WERI-Rb-1 (cell line): Measurements from ENCODE around the gene TRAPPC6A.

Experiments
- DNase-seq: peaks from one replicate; pipeline ENCODE4 v3.0.0-alpha.2; 2020
- H3K27ac ChIP-seq: fragments of 250-450 bp; sonication (Bioruptor Pico); 2 replicates; pipeline ENCODE4 v1.5.1; 2020; ENCODE audit warnings: mild to moderate bottlenecking, moderate library complexity
- H3K27me3 ChIP-seq: fragments of 250-450 bp; sonication (Bioruptor Pico); 2 replicates; pipeline ENCODE4 v1.5.1; 2021; ENCODE audit warnings: mild to moderate bottlenecking, low read depth, moderate library complexity; ENCODE audit not compliant: insufficient read depth, severe bottlenecking
- H3K36me3 ChIP-seq: fragments of 250-450 bp; sonication (Bioruptor Pico); 2 replicates; pipeline ENCODE4 v1.5.1; 2020; ENCODE audit warnings: mild to moderate bottlenecking, moderate library complexity
- H3K4me3 ChIP-seq: 2 replicates; pipeline ENCODE4 v1.5.1; 2011; ENCODE audit warnings: low read depth, mild to moderate bottlenecking, control low read depth, low read length
- H3K9me3 ChIP-seq: fragments of 250-450 bp; sonication (Bioruptor Pico); 2 replicates; pipeline ENCODE4 v1.5.1; 2021; ENCODE audit warnings: mild to moderate bottlenecking, moderate library complexity; ENCODE audit not compliant: severe bottlenecking
- TF ChIP-seq, protein P1 (sequence below): IDR thresholded peaks from 2 replicates; pipeline ENCODE4 v1.5.1; 2011; ENCODE audit warnings: low read depth, mild to moderate bottlenecking, control low read depth, inconsistent platforms, low read length

The TRAPPC6A gene

DNA sequence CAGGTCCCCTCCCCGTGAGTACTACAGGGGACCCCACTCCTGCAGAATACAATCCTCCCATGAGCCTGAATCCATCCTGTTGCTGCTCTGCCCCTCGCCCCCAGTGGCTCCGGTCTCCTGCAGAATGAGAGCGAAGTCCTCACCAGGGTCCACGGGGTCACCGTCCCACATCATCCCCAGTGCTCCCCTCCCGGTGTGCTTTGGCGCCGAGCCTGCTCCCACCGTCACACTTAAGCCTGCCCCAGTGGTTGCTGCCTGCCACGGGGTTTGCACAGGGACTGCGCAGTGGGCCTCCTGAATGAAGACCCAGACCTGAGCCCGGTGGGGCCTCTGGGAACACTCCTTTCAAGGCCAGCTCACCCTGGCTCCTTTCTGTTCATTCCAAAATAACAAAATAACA lies 47.8 kb downstream of the TRAPPC6A start:
- DNase-seq, result no peak
- TF ChIP-seq, protein P1, sequence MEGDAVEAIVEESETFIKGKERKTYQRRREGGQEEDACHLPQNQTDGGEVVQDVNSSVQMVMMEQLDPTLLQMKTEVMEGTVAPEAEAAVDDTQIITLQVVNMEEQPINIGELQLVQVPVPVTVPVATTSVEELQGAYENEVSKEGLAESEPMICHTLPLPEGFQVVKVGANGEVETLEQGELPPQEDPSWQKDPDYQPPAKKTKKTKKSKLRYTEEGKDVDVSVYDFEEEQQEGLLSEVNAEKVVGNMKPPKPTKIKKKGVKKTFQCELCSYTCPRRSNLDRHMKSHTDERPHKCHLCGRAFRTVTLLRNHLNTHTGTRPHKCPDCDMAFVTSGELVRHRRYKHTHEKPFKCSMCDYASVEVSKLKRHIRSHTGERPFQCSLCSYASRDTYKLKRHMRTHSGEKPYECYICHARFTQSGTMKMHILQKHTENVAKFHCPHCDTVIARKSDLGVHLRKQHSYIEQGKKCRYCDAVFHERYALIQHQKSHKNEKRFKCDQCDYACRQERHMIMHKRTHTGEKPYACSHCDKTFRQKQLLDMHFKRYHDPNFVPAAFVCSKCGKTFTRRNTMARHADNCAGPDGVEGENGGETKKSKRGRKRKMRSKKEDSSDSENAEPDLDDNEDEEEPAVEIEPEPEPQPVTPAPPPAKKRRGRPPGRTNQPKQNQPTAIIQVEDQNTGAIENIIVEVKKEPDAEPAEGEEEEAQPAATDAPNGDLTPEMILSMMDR, result no peak

DNA sequence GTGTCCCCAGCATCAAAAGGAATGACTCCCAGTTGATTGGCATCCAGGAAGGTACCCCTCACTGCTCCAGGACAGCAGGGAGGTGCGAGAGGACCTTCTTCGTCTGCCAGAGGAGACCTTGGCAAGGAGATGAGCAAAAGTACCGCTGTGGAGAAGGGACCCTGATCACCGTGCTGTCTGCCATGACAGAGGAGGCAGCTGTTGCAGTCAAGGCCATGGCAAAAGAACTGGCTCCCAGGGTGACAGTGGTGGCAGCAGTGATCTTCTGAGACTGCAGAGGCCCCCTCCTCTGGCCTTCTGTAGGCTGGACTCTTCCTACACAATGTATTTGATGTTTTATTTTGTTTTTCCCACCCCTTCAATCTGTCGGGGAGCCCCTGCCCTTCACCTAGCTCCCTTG lies 49.2 kb downstream of the TRAPPC6A start:
- H3K36me3 ChIP-seq, result no peaks in the 10 kb centered on the region; the same call in 1 of the 2 replicates
- no peaks in the 10 kb centered on the region for H3K27me3 ChIP-seq
- TF ChIP-seq, protein P1, result no peak
- no peak for DNase-seq
- no peaks in the 10 kb centered on the region for H3K9me3 ChIP-seq
- no peak overlapping the region for H3K27ac ChIP-seq
- no peak overlapping the region for H3K4me3 ChIP-seq

More for the DNA sequence above, 47.8 kb downstream of the TRAPPC6A start:
- Histone ChIP-seq H3K9me3 (no peaks in the 10 kb centered on the region), H3K27me3 (no peaks in the 10 kb centered on the region), H3K27ac (no peak overlapping the region), H3K4me3 (no peak overlapping the region), H3K36me3 (peaks cover under 1% of the 10 kb centered on the region)

DNA sequence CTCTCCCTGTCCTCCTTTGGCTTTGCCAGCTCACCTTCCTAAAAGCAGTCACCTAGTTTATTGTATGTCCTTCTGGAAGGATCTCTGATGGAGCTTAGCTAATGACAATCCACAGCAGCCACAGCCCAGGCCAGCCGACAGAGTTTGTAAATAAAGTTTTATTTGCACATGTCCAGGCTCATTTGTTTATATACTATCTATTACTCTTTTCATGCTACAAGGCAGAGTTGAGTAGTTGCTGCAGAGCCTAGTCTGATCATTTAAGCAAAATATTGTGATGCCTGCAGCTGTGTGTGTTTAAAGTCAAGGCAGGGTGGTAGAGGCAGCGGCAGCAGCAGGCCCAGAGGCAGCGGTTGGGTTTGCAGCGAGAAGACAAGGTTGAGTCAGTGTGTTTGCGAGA lies 49.9 kb downstream of the TRAPPC6A start:
- Histone ChIP-seq H3K36me3 (no peaks in the 10 kb centered on the region; the same call in 1 of the 2 replicates), H3K4me3 (no peak overlapping the region), H3K27me3 (no peaks in the 10 kb centered on the region), H3K9me3 (no peaks in the 10 kb centered on the region), H3K27ac (no peak overlapping the region)
- TF ChIP-seq, protein P1, result no peak
- no peak for DNase-seq

DNA sequence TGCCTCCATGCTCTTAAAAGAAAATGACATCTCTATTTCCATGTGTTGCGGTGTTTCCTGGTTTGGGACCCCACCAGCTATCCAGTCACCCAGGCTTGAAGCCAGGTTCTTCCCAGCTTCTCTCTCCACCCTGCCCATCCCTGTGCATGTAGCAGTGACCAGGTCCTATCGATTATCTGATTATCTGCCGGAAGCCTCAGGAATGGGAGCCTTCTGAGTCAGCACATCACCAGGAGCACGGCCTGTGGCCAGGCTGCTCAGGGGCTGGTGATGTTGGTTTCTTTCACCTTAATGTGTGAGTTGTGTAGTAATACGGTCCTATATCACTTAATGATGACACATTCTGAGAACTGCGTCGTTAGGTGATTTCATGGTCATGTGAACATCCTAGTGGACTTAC lies 51.4 kb downstream of the TRAPPC6A start:
- TF ChIP-seq, protein P1, result no peak
- Histone ChIP-seq H3K4me3 (no peak overlapping the region), H3K27me3 (no peaks in the 10 kb centered on the region), H3K27ac (no peak overlapping the region), H3K9me3 (no peaks in the 10 kb centered on the region), H3K36me3 (no peaks in the 10 kb centered on the region)
- DNase-seq, result no peak

DNA sequence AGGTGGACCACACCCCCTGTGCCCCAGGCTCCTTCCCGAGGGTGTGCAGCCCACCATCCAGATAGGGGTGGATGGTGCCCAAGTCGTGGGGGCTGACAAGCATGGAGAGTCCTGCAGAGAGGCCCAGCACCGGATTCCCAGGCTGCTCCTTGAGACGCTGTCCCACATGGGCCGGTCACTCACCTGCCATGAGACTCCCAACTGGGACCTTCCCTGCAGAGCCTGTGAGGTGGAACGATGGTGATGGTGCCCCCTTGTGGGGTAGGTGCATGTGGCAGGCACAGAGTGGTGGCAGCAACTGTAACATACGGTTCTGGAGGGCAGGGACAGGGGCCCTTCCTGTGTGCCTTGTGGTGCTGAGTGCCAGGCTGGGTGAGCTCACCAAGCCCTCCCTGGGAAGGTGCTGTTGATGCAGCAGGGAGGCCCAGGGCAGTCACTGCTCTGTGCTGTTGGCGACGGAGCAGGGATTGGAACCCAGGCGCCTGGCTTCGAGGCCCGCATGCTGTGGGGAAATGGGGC lies 52.0 kb downstream of the TRAPPC6A start:
- TF ChIP-seq, protein P1, result peak; percentile 88
- H3K9me3 ChIP-seq, result no peaks in the 10 kb centered on the region
- H3K27ac ChIP-seq, result no peak overlapping the region
- no peaks in the 10 kb centered on the region for H3K27me3 ChIP-seq
- H3K36me3 ChIP-seq, result no peaks in the 10 kb centered on the region
- peak; percentile 84 for DNase-seq
- H3K4me3 ChIP-seq, result no peak overlapping the region

DNA sequence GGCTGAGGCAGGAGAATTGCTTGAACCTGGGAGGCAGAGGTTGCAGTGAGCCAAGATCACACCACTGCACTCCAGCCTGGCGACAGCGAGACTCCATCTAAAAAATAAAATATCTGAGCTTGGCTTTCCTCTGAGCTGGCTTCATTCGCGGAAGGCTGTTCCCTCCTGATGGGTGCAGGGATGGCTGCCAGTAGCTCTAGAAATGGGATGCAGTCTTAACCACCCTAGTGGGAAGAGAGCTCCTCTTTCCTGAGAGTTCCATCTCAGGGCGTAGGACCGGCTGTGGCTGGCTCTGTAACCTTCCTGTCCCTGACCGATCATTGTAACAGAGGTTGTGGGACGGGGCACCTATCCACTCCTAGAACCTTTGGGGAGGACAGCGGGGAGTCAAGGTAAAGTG lies 52.7 kb downstream of the TRAPPC6A start:
- Histone ChIP-seq H3K36me3 (no peaks in the 10 kb centered on the region; the same call in 1 of the 2 replicates), H3K27me3 (no peaks in the 10 kb centered on the region), H3K9me3 (no peaks in the 10 kb centered on the region), H3K27ac (no peak overlapping the region), H3K4me3 (no peak overlapping the region)
- TF ChIP-seq, protein P1, result no peak
- DNase-seq, result no peak
